NCI-H69 (cell line): ENCODE measurements around the gene CERK.

Experiments used
- DNase-seq: peaks from one replicate; lab custom pipeline; 2025; lab: John Stamatoyannopoulos, UW

The CERK gene

DNA sequence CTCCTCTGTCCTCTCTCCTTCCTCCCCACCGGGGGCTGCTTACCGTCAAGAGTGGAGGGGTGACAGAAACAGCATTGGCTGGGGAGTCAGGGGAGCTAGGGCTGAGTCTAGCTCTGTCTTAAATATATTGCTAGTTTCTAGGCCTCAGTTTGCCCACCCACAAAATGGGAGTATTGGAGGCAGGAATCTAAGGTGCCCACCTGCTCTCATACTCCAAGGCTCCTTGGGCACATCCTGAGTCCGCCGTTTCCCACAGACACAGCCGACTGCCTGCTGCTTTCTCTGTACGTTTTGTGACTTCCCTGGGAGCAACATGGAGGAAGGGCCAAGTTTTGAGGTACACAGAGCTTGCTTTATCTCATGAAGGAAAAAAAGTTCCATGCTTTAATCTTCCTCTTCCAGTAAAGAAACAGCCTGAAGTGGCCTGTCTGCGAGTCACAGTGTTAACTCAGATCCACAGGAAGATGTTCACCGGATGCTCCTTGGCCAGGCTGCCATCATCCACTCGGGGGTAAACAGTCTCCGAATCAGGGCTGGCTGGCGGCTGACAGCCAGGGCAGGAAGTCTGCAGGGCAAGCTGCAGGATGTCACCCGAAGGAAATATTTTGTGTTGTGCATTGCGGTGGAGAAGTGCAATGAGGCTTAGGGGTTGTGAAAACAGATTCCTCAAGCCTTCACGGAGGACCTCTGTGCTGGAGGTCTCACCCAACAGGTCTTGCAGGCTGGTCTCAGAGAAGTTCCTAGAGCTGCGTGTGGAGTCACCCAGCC lies 11.0 kb upstream of the CERK start:
- DNase-seq, result peak; percentile 13

DNA sequence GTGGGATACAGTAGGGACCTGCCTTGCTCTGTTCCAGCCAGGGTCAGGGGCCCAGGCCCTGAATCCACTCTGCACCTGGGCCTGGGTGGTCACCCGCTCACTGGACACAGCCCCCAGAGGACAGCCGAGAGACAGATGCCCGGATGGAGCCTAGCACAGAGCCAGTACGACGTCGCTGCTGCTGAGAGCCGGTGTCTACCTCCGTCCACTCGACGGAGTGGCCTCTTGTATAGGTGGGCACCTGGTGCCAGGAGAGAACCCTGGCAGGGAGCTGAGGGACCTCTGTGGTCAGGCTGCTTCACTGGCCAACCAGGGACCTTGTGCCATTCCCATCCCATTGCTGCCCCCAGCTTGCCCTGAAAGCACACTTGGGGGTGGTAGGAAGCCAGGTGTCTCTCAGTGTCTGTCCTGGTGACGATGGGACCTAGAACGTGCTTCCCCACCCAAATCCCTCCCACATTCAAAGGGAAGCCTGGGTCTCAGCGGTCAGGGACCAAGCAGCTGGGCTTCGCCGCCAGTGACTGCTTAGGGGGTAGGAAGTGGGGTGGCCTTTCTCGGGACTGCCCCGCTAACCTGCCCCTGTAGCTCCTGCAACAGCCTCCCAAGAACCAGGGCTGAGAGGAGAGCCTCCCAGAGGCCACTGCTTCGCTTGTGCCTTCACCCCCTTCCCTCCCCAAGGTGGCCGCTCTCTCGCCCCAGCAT lies 10.3 kb upstream of the CERK start:
- DNase-seq, result no peak

- no peak for DNase-seq
These were observed 9.6 kb upstream of the CERK start for GRCh38 chr22:46747646-46748045.

DNA sequence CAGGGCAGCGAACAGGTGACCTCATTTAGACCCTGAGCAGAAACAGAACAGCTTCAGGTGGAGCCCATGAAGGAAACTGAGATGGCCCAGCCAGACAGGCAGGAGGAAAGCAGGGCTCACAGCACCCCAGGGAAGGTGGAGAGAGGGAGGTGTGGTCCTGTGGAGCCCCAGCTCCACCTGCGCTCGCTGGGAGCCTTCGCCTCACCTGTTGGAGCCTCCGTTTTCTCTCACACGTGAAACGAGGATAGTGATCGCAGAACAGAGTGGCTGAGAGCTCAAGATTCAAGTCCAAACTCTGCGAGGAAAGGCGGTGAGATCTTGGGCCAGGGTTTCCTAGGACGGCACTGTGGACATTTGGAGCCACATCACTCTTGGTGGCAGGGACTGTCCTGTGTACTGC lies 8.6 kb upstream of the CERK start:
- no peak for DNase-seq

DNA sequence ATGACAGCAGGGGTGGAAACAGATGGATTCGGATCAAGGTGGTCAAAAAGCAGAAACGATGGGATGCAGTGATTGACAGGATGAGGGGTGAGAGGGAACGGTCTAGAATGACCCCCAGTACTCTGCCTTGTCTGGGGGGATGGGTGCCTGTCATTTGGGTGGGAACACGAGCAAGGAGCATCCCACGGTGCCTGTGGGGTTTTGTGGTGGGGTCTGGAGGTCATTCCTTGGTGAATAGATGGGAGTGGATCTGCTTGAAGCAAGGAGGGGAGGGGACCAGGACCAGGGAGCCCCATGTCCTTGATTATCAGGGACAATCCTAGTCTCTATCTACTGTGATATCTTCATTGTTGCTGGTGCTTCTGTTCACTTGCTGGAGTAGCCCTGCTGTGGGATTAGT lies 8.1 kb upstream of the CERK start:
- no peak for DNase-seq

GRCh38 chr22:46744581-46744980 lies 6.5 kb upstream of the CERK start:
- DNase-seq, result no peak

- DNase-seq, result peak; percentile 29
These were observed 4.6 kb upstream of the CERK start for GRCh38 chr22:46742576-46743221.

- no peak for DNase-seq
These were observed 4.0 kb upstream of the CERK start for GRCh38 chr22:46741974-46742519.

DNA sequence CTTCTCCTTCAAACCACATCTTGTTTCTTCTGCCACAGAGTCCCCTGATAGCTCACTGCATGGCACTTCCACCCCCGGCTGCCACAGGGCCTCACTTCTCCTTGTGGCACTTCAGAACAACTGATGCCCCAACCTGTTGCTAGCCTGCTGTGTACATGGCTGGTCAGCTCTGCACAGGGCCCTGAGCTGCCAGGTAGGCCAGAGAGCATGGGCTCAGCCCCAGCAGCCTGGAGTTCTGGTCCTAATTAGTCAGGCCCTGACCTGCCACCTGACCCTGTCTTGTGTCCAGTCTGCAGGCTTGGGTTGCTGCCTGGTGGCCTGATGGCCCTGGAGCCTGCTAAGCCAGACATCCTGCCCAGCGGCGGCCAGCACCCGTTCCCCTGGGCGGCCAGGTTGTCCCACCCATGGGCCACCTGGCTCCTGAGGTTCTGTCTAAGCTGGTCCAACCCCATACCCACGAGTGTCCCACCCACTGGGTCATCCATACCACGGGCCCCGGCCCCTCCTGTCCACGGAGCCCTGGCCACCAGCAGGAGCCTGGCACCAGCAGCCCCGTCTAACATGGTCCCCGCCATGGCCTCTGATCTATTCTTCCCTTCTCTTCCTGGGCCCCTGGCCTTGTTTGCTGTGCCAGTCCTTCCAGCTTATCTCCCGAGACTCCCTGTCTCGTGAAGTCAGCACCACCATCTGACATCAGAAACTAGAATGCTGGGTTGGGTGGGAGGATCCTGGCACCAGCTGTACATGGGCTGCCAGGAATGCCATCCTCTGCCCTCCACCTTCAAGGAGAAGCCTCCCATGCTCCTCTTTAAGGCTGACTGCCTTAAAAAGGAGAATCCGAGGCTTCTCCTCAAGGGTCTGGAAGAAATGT lies 3.1 kb upstream of the CERK start:
- no peak for DNase-seq

DNA sequence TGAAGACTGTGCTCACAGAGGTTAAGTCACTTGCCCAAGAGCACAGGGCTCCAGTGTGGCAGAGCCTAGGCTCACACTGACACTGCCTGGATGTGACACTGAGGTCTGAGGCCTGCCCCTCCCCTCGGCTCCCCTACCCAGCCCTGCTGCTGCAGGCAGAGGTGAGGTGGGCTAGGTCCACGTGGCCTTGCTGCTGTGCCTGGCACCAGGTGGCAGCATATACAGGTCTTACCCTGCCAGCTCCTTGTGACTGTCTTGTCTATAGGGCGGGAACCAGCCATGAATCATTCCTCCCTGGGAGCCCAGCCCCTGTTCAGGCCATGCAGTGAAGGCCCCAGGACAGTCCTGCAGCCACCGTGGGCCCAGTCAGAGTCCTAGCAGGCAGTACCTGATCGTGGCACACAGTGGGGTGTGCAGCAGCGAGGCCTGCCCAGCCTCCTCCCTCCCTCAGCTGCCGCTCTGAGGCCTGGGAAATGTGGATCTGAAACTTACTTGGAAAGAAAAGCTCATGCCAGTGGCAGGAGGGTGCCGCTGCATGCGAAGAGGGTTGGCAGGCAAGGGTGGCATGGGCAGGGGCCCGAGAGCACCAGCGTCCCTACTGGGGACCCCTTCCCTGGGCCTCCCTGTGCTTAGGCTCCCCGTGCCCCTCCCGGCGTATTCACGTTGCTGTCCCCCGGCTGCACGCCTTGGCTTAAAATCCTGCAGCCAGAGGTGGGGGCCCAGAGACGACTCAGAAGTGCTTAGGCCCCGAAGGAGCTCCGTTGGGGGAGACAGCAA lies 1.2 kb upstream of the CERK start:
- DNase-seq, result peak; percentile 73

DNA sequence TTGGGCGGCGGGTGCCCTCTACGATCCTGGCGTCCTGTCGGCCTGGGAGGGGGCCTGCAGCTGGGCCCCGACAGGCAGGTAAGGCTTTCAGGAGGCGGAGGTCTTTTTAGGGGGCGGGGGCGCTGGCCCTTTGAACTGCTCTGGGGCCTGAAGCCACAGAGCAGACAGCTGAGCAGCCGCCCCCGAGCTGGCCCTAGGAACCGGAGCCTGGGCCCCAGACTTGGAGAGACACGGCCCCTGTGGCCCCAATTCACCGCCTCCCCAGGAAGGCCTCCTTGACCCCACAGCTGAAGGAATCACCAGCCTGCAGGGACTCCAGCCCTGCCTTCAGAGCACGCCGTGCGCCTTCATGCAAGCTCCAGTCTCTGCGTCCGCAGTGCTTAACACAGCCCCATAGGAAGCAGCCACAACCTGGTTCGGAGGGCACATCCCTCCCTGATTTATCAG lies 618 bp upstream of the CERK start:
- DNase-seq, result no peak

DNA sequence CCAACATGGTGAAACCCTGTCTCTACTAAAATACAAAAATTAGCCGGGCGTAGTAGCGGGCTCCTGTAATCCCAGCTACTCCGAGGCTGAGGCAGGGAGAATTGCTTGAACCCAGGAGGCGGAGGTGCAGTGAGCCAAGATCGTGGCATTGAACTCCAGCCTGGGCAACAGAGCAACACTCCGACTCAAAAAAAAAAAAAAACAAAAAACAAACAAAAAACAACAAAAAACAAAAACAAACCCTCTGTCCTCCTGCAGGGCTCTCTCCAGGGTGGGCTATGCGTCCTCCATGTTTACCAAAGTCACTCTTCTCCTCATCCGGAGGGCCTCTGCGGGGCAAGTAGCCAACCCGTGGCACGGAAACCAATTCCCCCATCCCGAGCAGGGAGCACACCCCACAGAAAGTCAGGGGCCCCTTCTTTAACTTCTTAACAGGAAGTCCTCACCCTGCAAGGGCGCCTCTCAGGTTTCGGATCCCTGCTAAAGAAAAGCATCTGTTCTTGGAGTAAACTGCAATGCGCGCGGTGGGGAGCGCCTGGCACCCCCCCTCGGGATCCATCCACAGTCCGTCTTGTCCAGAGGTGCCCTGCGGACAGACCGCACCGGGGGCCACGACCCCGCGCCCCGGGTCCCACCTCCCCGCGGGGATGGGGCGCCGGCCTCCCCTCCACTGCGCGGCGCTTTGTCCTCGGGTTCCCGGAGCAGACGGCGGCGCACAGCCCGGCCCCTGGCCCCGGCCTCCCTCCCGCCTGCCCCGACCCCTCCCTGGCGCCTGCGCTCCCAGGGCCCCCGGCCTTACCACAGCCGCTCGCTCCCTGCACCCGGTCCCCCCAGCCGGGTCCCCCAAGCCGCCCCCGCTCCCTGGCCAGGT lies 712 bp downstream of the CERK start:
- peak; percentile 67 for DNase-seq

GRCh38 chr22:46736705-46737104 lies 1.3 kb downstream of the CERK start:
- DNase-seq, result no peak

DNA sequence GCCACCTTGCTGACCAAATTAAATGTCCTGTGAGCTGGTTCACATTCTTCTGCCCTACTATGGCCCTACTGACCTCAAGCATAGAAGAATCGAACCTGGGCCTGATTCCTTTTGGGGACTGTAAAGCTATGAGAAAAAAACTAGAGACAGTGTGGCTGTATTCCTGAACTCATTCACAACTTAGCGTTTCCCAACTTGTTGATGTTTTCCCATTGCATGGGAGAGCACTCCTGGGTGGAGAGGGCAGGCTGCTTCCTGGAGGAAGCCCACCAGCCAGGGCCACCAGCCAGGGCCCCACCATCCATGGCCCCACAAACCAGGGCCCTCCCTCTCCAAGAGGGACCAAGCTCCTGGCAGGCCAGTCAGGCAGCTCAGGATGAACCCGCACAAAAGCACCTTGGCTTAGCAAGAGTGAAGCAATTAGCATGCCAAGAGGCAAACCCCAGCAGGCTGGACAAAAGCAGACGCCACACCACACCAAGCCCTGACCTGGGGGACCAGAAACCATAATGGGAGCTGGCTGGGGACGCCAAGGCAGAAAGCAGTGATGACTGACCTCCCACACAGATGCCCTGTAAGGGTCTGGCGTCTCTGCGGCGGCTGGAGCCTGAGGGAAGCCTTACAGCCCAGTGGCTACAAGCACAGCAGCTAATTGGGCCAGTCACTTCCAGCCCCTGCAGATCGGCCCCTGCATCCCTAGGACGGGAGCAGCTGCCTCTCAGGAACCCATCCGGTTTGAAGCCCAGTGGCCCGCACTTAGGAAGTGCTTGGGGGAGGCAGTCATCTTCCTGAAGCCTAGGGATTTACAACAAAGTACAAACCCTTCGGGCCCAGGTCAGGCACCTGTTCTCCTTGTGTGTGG lies 2.1 kb downstream of the CERK start:
- no peak for DNase-seq

DNA sequence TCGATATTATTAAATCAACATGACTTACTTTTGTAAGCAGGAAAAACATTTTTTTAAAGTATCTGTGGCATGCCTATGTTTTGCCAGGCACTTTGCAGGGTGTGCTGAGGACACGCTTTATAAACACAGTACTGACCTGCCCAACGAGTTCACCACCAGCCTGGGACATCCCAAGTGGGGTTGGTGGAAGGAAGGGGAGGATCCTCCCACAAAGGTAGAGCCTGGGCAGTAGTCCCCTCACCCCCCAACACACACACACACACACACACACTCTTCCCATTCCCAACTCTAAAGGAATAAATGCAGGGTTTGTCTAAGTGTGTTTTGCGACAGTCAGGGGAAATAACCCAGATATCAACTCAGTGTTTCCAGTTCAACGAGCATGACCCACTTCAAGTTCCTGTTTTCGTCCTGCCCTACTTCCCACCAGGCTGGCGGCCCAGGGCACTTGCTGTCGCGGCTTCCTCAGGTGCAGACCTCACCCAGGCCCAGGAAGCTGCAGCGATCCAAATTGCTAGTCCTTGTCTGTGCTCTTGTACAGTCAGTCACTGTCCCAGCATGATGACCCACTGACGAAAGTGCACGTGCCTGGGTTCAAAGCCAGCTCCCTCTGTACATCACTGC lies 3.1 kb downstream of the CERK start:
- peak; percentile 59 for DNase-seq

GRCh38 chr22:46734213-46734722 lies 3.8 kb downstream of the CERK start:
- DNase-seq, result peak; percentile 86

- no peak for DNase-seq
These were observed 5.5 kb downstream of the CERK start for GRCh38 chr22:46732513-46732912.

DNA sequence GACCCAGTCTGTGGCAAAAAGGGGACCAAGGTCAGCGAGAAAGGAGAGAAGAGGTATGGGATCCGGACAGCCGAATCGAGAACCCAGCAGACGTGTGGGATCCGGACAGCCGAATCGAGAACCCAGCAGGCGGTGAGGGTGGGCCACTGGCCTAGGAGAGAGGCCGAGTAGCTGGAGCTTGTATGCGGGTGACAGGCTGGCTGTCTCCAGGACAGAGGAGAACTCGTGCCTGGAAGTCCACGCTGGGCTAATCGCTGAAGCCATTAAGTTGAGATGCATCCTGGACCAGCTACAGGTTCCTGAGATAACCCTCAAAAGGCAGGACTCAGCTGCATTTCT lies 6.0 kb downstream of the CERK start:
- DNase-seq, result no peak
